MV-4-11 (cell line): Measurements from ENCODE around the gene TRIM17.
A peak's percentile ranks its signal among the peaks of the same experiment; 100 is the strongest.

Source experiments
- DNase-seq: peaks from one replicate; lab custom pipeline; 2025; lab: John Stamatoyannopoulos, UW

Gene TRIM17

DNA sequence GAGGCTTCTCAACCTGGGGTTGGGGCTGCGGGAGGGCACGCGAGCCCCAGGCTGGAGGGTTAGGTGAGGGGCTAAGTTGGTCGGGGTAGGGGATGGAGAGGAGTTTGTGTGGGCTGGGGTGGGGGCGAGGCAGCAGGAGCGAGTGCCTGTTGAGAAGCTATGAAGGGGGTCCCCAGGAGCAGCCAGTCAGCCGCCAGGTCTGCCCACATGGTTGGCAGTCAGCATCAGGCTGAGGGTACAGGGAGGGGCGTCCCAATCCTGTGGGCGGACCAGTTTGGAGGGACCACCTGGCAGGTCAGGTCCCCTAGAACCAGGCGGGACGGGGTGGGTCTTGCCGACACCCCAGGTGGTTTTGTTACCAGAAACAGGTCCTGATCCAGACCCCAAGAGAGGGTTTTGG, 400 bp upstream of the TRIM17 start:
- no peak for DNase-seq

DNA sequence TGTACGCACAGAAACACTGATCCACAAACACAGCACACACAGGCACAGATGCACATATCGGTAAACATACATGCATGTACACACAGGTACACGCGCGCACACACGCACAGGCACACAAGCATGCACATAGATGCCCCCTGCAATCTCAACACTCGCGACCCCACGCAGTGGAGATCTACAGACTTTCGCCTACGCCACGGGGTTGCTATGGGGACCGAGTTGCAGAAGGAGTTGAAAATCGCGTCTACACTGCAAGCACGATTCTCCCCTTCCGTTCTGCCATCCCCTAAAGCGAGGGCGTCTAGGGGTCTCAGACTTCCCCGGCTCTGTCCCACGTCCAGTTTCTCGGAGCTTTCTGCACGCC, 826 bp downstream of the TRIM17 start:
- no peak for DNase-seq

DNA sequence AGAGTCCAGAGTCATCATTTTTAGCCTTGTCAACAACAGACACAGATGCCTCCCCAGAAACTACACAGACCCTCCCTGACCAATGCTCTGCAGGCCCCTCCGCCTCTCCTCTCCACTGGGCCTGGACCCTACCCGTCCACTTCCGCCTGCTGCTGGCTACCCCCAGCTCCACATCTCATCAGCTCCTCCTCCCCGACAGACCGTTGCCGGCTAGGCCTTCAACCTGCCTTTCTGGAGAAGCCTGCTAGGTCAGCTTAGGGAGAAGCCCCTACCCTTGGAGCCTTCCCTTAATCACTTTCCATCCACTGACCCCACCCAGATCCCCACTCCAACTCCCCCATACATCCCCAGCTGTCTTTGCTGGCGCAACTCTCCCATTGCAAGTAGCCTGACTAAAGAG, 1.4 kb downstream of the TRIM17 start:
- no peak for DNase-seq

DNA sequence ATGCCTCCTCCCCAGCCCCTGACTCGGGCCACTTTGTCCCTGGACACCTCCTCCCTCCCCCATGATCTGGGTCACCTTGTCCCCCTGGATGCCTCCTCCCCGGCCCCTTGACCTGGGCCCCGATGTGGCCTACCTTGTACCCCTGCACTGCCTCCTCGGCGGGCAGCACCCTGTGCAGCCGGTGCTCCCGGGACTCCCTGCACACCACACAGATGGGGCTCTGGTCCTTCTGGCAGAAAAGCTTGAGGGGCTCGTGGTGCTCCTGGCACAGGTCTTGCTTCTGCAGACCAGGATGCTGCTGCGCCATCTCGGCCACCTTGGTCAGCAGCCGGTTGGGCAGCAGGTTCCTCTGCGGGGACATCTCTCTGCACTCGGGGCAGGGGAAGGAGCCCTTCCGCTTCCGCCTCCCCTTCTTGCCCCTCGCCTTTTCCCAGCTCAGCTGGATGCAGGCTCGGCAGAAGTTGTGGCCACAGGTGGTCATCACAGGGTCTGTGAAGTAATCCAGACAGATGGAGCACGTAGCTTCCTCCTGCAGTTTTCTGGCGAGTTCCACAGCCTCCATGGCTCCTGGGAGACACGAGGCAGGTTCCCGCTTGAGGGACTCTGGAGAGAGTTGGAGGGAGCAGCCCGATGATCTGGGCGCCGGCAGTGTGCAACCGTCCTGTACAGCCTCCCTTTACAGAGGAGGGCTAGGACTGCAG, 2.0 kb downstream of the TRIM17 start:
- DNase-seq, result no peak

DNA sequence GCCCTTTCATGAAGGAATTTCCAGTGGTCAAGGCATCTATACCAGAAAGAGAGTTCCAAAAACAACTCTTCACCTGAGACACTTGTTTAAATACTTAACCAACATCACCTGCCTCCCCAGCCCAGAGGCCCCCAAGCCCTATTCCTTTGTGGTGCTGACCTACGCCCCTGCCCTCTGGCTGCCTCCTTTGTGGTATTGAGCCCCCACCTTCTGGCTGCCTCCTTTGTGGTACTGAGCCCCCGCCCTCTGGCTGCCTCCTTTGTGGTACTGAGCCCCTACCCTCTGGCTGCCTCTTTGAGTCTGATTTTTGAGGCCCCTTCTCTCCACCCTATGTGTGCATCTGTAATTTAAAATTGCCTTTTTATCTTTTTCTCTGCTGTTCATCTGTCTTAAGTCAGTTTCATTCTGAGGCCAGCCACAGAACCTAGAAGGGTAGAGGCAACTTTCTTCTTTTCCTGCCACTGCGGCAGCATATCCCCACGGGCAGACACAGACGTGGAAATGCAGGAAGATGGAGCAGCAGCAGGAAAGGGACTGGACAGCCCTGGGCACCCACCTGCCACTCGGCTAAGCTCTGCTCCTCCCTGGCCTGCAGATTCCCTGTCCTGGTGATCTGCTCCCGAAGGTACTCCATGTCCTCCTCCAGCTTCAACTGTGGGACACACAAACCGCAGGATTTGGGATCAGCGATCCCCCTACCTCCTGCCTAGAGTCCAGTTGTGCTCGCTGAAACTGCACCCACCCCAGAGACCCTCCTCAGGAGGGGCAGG, 3.2 kb downstream of the TRIM17 start:
- no peak for DNase-seq

DNA sequence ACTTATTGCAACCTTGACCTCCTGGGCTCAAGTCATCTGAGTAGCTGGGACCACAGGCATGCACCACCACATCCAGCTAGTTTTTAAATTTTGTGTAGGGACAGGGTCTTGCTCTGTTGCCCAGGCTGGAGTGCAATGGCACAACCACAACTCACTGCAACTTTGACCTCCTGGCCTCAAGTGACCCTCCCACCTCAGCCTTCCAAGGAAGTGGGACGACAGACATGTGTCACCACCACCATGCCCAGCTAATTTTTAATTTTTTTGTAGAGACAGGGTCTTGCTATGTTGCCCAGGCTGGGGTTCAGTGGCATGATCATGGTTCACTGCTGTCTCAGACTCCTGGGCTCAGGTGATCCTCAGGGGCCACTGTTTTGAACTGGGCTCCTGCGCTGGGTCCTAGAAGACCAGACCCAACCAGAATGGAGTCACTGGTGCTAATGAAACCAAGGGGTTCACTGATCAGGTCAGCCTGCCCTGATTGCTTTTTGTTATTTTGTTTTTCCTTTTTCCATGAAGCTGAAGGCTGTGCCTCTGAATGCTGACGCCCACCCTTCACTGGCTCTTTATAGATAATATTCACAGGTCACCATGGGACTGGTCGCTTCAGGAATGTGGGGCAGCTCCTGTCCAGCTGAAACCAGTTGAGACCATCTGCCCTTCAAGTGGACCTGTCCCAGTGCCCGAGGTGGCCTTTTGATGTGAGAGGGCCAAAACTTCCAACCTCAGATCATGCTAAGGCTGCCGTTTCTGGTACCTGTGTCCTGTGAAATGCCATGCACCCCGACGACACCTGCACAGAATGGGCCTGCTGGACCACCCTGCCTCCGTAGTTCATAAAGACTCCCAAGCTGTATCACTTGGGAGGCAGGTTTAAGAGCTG, 4.9 kb downstream of the TRIM17 start:
- DNase-seq, result no peak

DNA sequence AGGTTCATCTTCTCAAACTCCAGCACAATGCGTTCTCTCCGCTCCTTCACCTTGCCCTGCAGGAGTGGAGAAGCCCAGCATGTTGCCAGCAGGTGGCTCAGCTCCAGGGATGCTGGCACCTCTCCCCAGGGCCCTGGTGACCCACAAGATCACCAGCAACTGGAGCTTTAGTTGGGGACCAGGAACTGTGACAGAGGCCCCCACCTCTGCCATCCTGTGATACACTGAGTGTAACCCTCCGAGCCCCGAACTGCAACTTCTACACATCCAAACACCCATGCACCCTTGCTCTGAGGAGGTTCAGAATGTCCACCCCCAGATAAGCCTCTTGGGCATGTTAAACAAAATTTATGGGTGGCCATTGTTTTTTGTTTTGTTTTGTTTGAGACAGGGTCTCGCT, 5.5 kb downstream of the TRIM17 start:
- DNase-seq, result no peak

DNA sequence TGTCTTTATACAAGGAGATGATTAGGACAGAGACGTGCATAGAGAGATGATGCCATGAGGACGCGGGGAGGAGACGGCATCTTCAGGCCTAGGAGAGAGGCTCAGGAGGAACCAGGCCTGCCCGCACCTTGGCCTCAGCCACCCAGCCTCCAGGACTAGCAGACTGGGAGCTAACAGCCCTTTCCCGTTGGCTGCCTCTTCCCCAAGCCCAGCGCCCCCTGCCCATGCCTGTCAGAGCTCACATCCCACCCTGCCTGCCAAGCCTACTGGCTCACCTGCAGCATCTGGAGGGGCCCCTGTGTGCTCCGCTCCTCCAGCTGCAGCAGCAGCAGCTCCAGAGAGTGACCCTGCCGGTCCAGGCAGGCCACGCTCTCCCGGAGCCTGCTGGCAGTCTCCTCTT, 6.0 kb downstream of the TRIM17 start:
- no peak for DNase-seq

DNA sequence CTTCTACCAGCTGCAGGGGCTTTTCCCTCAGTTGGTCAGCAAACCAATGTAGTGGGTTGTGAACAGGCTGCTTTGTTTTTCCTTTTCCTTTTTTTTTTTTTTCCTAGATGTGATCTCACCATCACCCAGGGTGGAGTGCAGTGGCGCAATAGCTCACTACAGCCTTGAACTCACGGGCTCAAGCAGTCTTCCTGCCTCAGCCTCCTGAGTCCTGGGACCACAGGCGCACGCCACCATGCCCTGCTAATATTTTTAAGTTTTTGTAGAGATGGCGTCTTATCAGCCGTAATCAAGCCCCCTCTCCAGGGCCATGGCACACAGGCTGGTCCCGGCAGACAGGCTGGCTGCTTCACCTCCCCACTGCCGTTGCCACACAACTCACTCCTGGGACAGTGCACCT, 6.6 kb downstream of the TRIM17 start:
- peak; percentile 28 for DNase-seq

DNA sequence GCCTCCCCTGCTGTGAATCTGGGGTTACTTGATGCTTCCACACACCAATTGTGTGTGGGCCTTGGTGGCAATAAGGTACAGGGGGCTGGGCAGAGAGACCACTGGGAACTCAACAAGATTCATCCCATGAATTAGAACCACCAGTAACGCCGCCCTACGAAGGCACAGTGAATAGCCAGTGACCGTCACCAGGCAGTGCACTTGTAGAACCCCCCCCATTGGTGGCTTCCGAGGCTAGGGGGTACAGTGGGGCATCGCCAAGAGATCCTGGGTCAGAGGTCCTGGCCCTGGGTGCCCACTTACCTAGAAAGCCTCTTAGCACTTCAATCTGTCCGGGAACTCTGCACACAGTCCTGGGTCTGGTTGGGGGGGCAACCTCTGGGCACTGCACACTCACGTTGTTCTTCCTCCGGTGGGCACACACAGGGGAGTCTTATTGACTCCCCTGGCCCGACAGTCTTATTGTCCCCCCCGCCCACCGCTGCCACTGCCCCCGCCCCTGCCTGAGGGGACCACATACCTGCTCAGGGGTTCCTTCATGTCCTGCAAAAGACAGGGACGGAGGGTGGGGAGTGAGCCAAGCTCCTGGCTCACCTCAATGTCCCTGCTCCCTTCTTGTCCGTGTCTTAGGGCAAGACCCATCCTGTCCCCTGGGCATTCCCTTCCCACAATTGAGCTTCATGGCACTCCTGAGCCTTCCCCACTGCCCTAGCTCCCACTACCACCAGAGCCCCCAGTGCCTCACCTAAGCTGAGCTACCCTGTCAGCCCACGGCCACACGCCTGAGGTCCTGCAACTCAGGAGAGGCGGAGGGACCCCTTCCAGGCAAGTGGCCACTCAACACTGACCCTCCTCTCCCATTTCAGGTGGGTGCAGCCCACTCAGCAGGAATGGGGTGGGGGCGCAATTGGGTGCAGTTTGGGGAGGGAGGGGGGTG, 7.5 kb downstream of the TRIM17 start:
- no peak for DNase-seq

DNA sequence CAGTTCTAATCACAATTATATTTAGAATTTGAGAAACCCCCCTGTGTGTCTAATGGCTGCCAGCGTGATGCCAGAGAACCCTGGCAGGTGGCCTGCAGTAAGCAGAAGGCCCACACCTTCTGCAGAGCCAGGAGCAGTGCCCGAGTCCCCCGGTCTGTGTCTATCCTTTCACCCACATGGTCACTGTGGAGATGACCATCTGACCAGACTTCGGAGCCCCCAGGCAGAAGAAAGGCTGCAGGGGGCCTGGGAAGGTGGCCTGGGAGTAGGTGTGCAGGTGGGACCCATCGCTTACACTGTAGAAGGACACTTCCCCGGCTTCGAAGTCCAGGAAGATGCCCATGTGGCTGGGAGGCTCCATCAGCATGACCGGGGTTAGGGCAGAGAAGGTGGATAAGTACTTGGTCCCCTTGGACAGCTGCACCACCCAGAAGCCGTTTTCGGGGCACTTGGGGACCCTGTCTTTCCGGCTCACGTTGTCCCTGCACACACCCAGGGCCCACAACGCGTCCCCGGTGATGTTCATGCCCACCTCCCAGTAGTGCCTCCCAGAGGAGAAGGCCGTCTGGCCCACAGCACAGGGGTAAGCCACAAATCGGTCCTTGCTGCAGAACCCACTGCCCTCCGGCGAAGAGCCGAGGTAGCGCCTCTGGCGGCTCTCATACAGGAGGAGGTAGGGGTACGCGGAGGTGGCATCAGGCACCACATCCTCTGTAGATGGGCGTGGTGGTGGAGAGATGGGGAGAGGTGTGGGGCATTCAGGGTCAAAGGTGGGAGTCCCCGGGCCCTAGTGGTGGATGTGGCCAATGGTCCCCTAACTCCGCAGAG, 8.4 kb downstream of the TRIM17 start:
- no peak for DNase-seq

DNA sequence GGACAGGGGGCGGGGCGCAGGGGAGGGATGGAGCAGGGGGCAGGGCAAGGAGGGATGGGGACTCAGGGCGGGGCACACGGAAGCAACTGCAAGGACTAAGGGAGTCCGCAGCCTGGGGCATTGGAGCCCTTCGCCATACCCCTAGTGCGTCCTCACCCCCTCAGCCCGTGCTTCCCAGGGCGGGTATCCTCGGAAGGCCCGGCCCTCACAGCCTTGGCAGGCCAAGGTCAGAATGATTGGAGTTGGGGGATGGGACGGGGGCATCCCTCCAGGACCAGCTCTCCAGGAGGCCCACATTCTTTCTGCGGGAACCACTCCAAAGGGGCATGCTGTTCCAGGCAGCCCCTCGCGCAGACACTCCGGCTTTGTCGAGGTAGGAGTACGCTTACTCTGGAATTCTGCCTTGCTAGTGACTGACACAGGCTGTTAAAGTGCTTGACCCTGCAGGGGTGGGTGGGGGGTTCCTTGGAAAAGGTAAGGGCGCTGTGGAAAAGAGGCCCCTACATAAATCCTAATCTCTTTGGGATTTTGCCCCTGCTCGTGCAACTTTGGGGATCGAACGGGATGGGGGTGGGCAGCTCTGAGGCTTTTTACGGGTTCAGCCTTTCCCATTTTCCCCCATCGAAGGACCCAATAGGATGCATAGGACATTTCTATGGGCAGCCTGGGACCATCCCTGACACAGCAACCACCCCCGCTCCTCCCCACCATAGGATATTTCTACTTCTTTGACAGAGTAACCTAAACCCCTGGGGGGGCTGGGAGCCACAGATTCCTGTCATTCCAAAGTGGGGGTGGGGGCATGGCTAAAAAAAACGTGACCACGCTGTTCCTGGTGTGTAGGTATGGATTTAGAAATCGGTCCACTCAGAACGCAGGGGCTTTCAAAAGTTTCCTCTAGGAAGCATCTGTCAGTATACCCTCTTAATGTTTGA, 9.3 kb downstream of the TRIM17 start:
- DNase-seq, result no peak

DNA sequence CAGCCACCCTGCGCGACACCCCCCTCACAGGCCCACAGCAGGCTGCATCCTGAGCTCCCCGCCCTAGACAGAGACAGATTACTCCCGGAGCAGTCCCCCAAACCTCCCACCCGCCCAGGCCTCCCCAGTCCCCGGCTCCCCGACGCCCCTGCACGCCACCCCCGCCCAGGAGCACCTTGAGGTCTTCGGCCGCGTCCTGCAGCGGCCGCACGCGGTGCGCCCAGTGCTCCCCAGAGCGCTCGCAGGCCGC, 10.8 kb downstream of the TRIM17 start:
- DNase-seq, result no peak

DNA sequence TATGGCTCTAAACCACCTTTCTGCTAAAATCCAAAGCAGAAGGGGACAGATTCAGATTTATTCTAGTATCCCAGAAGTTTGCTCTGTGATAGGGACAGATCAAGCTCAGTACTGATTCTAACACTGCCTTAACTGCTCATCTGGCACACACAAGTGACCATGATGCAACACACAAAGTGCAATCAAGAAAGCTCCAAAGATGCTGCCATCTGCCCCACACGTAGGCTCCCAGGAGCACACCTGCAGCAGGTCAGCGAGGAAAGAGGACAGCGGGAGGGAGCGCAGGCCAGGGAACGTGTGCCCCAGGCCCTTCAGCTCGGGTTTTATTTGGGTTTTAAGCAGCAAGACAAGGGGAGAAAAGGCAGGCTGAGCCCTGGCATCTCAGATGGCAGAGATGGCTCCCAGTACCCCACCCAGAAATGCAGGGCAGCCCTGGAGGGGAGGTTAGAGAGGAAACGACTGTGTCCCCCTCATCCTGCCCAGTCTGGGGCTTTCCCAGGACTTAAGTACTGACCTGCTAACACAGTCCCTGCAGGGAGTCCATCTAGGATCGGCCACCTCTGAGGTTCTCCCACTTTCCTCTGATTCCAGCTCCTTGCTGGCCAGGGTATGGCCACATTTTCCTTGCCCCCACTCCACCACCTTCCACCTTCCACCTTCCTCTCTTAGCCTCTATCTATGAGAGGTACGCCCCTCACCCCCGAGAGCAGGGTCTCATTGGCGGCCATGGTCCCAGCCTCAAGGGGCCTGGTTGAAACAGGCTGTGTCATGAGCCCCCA, 11.3 kb downstream of the TRIM17 start:
- no peak for DNase-seq

DNA sequence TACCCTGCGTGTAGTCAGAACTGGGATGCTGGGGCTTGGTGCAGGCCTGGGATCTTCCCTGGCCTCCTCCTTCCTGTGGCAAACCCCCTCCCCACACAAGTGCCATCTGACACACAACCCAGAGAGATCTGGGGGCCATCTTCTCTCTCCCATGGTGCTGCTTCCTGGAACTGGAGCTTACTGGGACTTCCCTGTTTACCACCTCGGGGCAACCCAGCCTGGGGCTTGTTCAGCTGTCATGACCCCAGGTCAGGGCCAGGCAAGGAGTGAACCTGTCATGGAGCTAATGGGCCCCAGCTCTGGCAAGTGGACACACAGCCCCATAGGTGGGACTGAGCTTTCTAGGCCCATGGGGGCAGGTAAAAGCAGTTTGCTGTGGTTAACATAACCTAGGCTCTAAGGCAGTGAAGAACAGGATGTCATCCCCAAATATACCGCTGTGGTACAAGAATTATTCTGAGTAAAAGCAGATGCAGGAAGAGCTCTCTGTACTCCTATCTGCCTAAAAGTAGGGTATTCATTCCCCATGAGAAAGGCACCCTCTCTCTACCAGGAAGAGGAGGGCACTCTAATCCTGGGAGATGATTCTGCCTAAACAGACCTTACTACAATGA, 12.4 kb downstream of the TRIM17 start:
- peak; percentile 5 for DNase-seq

DNA sequence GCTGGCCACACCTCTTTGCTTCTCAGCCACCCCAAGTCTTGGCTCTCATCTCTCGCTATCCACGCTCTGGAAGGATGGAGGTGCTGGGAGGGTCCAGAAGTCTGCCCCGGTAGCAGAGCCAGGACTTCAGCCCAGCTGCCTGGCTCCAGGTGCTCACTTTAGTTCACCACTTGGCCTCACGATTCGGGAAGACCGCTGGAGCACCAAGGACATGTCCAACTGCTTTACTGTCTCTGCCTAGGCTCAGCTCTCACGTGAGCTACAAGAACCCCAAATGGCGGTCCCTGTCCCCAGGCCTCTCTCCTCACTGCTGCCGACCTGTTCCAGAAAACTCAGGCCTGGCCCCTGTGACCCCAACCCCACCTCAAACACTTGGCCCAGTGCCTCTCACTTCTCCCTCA, 13.4 kb downstream of the TRIM17 start:
- DNase-seq, result no peak

DNA sequence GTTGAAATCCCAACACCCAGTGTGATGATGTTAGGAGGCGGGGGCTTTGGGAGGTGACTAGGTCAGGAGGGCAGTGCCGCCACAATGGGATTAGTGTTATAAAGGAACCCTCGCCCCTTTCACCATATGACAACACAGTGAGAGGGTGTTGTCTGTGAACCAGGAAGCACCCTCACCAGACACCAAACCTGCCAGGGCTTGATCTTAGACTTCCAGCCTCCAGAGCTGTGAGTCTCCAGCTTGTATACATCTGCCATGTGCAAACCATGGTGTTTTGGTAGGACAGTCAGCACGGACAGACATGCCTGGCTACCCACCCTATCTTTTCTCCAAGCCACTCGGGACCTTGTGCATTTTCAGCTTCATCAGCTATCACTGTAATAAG, 14.0 kb downstream of the TRIM17 start:
- no peak for DNase-seq

DNA sequence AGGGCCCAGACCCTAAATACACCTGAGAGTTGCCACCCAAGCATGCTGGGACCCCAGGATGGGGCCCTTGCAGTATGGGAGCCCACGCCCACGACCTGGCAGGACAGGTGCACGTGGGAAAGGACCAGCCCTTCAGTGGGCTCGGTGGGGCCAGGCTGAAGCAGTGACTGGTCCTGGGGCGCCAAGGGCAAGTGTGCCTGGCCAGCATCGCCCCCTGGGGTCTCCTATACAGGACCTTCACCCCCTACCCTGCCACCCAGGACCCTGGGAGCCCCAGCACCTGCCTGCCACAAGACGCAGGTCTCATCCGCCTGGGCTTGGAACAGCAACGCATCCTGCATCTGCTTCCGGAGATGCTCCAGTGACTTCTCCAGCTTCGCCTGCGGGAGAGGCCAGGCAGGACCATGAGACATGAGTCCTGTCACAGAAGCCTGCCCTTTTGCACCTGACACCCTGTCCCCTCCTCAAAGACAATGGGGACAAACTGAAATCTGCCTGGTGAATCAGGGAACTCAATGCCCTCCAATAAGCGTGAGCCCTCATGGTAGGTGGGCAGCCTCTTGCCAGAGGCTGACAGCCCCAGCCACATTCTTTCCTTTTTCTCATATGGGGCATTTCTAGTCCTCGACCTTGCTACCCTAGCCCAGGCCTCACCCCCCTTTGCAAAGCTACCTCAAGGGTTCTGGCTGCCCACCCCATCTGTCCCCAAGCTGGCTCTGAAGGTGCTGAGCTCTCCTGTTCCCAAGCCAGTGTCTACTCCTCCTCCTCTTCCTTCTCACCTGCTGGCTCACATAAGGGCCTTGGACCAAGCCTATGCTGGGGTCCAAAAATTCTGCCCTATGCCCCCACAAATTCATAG, 14.7 kb downstream of the TRIM17 start:
- DNase-seq, result no peak
